A549 (cell line): Measurements from ENCODE around the gene KCNN4. TPM values are rescaled to one million over a fixed set of nuclear protein-coding genes. Genes with fewer than 3 reads are reported as not detected.
"Not testable (repeated sequence)": the region's sequence is repeated elsewhere in the genome, so short reads cannot be mapped to it uniquely, and the experiment has no call there.

Source experiments
- ATAC-seq, 2 experiments: fragments of 200-7000 bp in 1 of 2; fragments of >200 bp in 1 of 2; cut with Nextera tagmentation in 1 of 2; cut with Tn5 transposase in 1 of 2; 3 replicates each; pipeline versions ENCODE4 v1.8.0 to v1.9.1; 2018 to 2020; ENCODE audit warnings: mild to moderate bottlenecking in 1 of 2, moderate library complexity in 1 of 2
- CTCF ChIA-PET: fragments of 300-600 bp; sonication (Branson Sonifier 250); formaldehyde crosslinking; extraction: SDS; loops from one replicate; lab custom pipeline; 2021; ENCODE audit warnings: antibody characterized with exemption, inconsistent platforms; lab: Yijun Ruan, JAX
- POLR2A ChIA-PET: fragments of 350-600 bp; formaldehyde crosslinking; extraction: SDS; loops from one replicate; lab custom pipeline; 2021; ENCODE audit warnings: antibody characterized with exemption, inconsistent platforms; lab: Yijun Ruan, JAX
- DNase-seq, 2 experiments: peaks; one replicate each; pipeline versions ENCODE4 v3.0.0 to v3.0.0-alpha.2; 2011 to 2016; ENCODE audit warnings: low read depth in 1 of 2, low spot score in 1 of 2
- FAIRE-seq: peaks from 2 replicates; lab custom pipeline; 2011; peaks lifted over from hg19 to GRCh38; lab: Jason Lieb, UNC
- H3K27ac ChIP-seq, 2 experiments: fragments of >200 bp; sonication (Bioruptor Twin); formaldehyde crosslinking; 3 replicates each; pipeline ENCODE4 v1.5.1; 2016 to 2017
- H3K4me1 ChIP-seq: fragments of >200 bp; sonication (Bioruptor Twin); formaldehyde crosslinking; 3 replicates; pipeline ENCODE4 v1.6.1; 2016
- H3K4me2 ChIP-seq: fragments of >200 bp; sonication (Bioruptor Twin); formaldehyde crosslinking; 3 replicates; pipeline ENCODE4 v1.6.1; 2016
- H3K4me3 ChIP-seq: fragments of >200 bp; sonication (Bioruptor Twin); formaldehyde crosslinking; 3 replicates; pipeline ENCODE4 v1.5.1; 2016
- H3K9me3 ChIP-seq: fragments of >200 bp; sonication (Bioruptor Twin); formaldehyde crosslinking; 3 replicates; pipeline ENCODE4 v1.6.1; 2016
- BHLHE40 ChIP-seq: IDR thresholded peaks from 2 replicates; pipeline ENCODE4 v1.6.1; 2012; ENCODE audit warnings: low read depth, low read length, inconsistent platforms
- CBX8 ChIP-seq: fragments of 200-600 bp; sonication (generic); IDR thresholded peaks from 2 replicates; pipeline ENCODE4 v1.6.1; 2016
- CEBPB ChIP-seq, 2 experiments: fragments of >200 bp in 1 of 2; sonication (Bioruptor Twin) in 1 of 2; formaldehyde crosslinking in 1 of 2; IDR thresholded peaks; 2 replicates each; pipeline ENCODE4 v1.6.1; 2012 to 2016
- CHD2 ChIP-seq: fragments of 150-350 bp; IDR thresholded peaks from 2 replicates; pipeline ENCODE4 v1.6.1; 2014; ENCODE audit warnings: low read length; ENCODE audit not compliant: partially characterized antibody
- CHD4 ChIP-seq: fragments of 200-600 bp; sonication (generic); IDR thresholded peaks from 2 replicates; pipeline ENCODE4 v1.6.1; 2016; ENCODE audit warnings: antibody characterized with exemption, mild to moderate bottlenecking, borderline replicate concordance
- FOSB ChIP-seq: fragments of 250-450 bp; sonication (Bioruptor Pico); IDR thresholded peaks from 2 replicates; pipeline ENCODE4 v1.5.0; 2020; ENCODE audit warnings: mild to moderate bottlenecking, moderate library complexity
- FOSL2 ChIP-seq, 2 experiments: fragments of 450-650 bp in 1 of 2; fragments of >200 bp in 1 of 2; sonication (Bioruptor Twin) in 1 of 2; formaldehyde crosslinking; IDR thresholded peaks; 2 replicates each; pipeline versions ENCODE4 v1.5.0 to v1.6.1; 2016 to 2020; ENCODE audit warnings: mild to moderate bottlenecking in 1 of 2, moderate library complexity in 1 of 2
- GATA3 ChIP-seq: IDR thresholded peaks from 2 replicates; pipeline ENCODE4 v1.6.1; 2012; ENCODE audit warnings: borderline replicate concordance
- HOXB13 ChIP-seq: fragments of 250-450 bp; sonication (Bioruptor Pico); IDR thresholded peaks from 2 replicates; pipeline ENCODE4 v1.5.0; 2020; ENCODE audit warnings: low read depth, mild to moderate bottlenecking, moderate library complexity
- KDM1A ChIP-seq: fragments of 200-600 bp; sonication (generic); IDR thresholded peaks from 2 replicates; pipeline ENCODE4 v1.6.1; 2016; ENCODE audit warnings: low read depth, mild to moderate bottlenecking
- KDM5A ChIP-seq: fragments of 200-600 bp; sonication (generic); IDR thresholded peaks from 2 replicates; pipeline ENCODE4 v1.6.1; 2016; ENCODE audit warnings: antibody characterized with exemption, mild to moderate bottlenecking
- MAZ ChIP-seq: fragments of 150-350 bp; IDR thresholded peaks from 2 replicates; pipeline ENCODE4 v1.6.1; 2014; ENCODE audit warnings: antibody characterized with exemption, low read depth, low read length, borderline replicate concordance
- NPAS2 ChIP-seq: fragments of 250-450 bp; sonication (Bioruptor Pico); IDR thresholded peaks from 2 replicates; pipeline ENCODE4 v1.8.0; 2022; ENCODE audit warnings: mild to moderate bottlenecking, moderate library complexity, borderline replicate concordance
- NR3C1 ChIP-seq: fragments of >200 bp; sonication (Bioruptor Twin); formaldehyde crosslinking; IDR thresholded peaks from 3 replicates; pipeline ENCODE4 v1.6.1; 2017
- PHF8 ChIP-seq: fragments of 200-600 bp; sonication (generic); IDR thresholded peaks from 2 replicates; pipeline ENCODE4 v1.6.1; 2016; ENCODE audit warnings: low read depth, mild to moderate bottlenecking, antibody characterized with exemption, moderate library complexity, borderline replicate concordance
- POLR2AphosphoS2 ChIP-seq: conservative IDR thresholded peaks from 2 replicates; pipeline ENCODE4 v1.6.1; 2012; ENCODE audit warnings: low read length, improper control_type of control experiment, inconsistent platforms
- RAD21 ChIP-seq, 2 experiments: fragments of >200 bp in 1 of 2; sonication (Bioruptor Twin) in 1 of 2; formaldehyde crosslinking in 1 of 2; IDR thresholded peaks in 1 of 2; conservative IDR thresholded peaks in 1 of 2; 2 replicates in 1 of 2; 3 replicates in 1 of 2; pipeline ENCODE4 v1.6.1; 2012 to 2018; ENCODE audit warnings: inconsistent platforms in 1 of 2
- RARB ChIP-seq: fragments of 250-450 bp; sonication (Bioruptor Pico); IDR thresholded peaks from 2 replicates; pipeline ENCODE4 v1.8.0; 2021; ENCODE audit warnings: mild to moderate bottlenecking, moderate library complexity
- RCOR1 ChIP-seq: fragments of 150-350 bp; IDR thresholded peaks from 2 replicates; pipeline ENCODE4 v1.6.1; 2014; ENCODE audit warnings: antibody characterized with exemption, low read length, low read depth
- SMC3 ChIP-seq: fragments of >200 bp; sonication (Bioruptor Twin); formaldehyde crosslinking; IDR thresholded peaks from 3 replicates; pipeline ENCODE4 v1.6.1; 2018; ENCODE audit warnings: inconsistent platforms
- TFCP2L1 ChIP-seq: fragments of 250-450 bp; sonication (Bioruptor Pico); IDR thresholded peaks from 2 replicates; pipeline ENCODE4 v1.5.0; 2021; ENCODE audit warnings: mild to moderate bottlenecking
- TP53 ChIP-seq: fragments of 250-450 bp; sonication (Bioruptor Pico); IDR thresholded peaks from 2 replicates; pipeline ENCODE4 v1.5.0; 2021; ENCODE audit warnings: mild to moderate bottlenecking, moderate library complexity
- ZC3H11A ChIP-seq: fragments of 450-650 bp; IDR thresholded peaks from 2 replicates; pipeline ENCODE4 v1.6.1; 2014; ENCODE audit warnings: antibody characterized with exemption, mild to moderate bottlenecking
- ZNF302 ChIP-seq: fragments of 250-450 bp; sonication (Bioruptor Pico); IDR thresholded peaks from 2 replicates; pipeline ENCODE4 v1.9.0; 2021; ENCODE audit warnings: inconsistent platforms, mild to moderate bottlenecking, moderate library complexity
- ZSCAN20 ChIP-seq: fragments of 250-450 bp; sonication (Bioruptor Pico); IDR thresholded peaks from 2 replicates; pipeline ENCODE4 v1.8.0; 2022; ENCODE audit warnings: mild to moderate bottlenecking, moderate library complexity
- WGBS: methylation state at CpG from one replicate; pipeline ENCODE4 v1.1.6; 2017; ENCODE audit errors: missing lambda C conversion rate; 5-methylcytosine and 5-hydroxymethylcytosine counted together
- polyA plus RNA-seq, 4 experiments: library from polyadenylated mRNA; depleted of rRNA in 3 of 4; stranded (reverse); fragments of >200 nt; fragmentation: RNase III in 1 of 4; extraction: RNeasy Plus Mini Kit Qiagen cat#74134 plus additional on column Dnase treatment in 1 of 4; gene quantifications; 2 replicates in 3 of 4; 3 replicates in 1 of 4; pipeline ENCODE4 v1.2.3, GENCODE V29; 2011 to 2017
- TF ChIP-seq, protein P1 (sequence below): fragments of 250-450 bp; sonication (Bioruptor Pico); IDR thresholded peaks from 2 replicates; pipeline ENCODE4 v1.5.0; 2021; ENCODE audit warnings: mild to moderate bottlenecking, moderate library complexity, borderline replicate concordance
- TF ChIP-seq, protein P2 (sequence below): IDR thresholded peaks from 2 replicates; pipeline ENCODE4 v1.6.1; 2012
- TF ChIP-seq, protein P3 (sequence below): fragments of >200 bp; sonication (Bioruptor Twin); formaldehyde crosslinking; IDR thresholded peaks from 2 replicates; pipeline ENCODE4 v1.6.1; 2016

KCNN4 gene
- polyA plus RNA-seq, 2 of the 4 experiments (the other 2 are of a cell fraction): 15.7 to 21.0 TPM

DNA sequence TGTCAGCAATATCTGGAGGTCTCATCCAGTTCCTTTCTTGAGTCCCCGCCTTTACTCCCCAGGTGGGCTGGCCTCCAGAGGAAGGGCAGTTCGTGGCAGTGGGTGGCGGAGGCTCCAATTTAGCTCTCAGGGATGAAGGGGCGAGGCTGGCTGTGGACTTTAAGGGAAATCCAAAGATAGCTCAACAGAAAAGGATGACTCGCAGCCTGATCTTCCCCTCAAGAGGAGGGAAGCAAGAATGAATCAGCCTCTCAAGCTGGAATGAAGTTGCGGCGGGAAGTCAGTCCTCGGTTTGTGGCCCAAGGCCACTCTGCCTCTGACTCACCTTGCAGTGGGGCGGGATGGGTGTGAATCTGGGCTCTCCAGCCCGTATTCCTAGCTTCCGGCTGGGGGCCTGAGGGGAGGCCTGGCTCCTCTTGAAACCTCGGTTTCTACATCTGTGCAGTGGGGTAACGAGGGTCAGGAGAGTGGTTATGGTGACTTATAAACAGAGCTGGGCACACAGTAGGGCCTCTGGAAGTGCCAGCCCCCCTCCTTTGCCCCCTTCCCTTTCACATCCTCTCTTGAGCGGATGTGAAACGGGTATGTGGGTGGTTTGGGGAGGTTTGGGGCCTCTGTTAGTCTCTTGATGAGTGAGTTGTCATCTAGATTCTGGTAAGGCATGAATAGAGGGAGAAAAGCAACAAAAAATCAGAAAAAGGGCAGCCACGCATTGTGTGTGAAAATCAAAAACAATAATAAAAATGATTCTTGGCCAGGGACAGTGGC, 15.5 kb downstream of the KCNN4 start (continued):
- TF ChIP-seq NR3C1 (no peak), TP53 (CRISPR knock-in tag) (no peak), NPAS2 (CRISPR knock-in tag) (no peak), RAD21 (conservative IDR thresholded peaks at IDR 0.05 in 1 of 2, IDR thresholded peaks at IDR 0.05 in 1 of 2) (peak; percentile 7 to 24; a peak in 2 of 5 replicates), ZC3H11A (no peak), FOSL2 (IDR thresholded peaks at IDR 0.05) (peak; percentile 90), FOSL2 (CRISPR knock-in tag; IDR thresholded peaks at IDR 0.05) (peak; percentile 98), POLR2AphosphoS2 (no peak), TFCP2L1 (CRISPR knock-in tag) (no peak), KDM1A (peak; percentile 62; the same call in 1 of the 2 replicates), ZSCAN20 (no peak), ZNF302 (CRISPR knock-in tag) (no peak), CHD2 (no peak), CBX8 (no peak), SMC3 (no peak; the same call in 2 of the 3 replicates), FOSB (CRISPR knock-in tag) (no peak), CEBPB (IDR thresholded peaks at IDR 0.05) (peak in 1 of 2 experiments; percentile 40; a peak in 1 of 4 replicates), KDM5A (no peak), RCOR1 (no peak), BHLHE40 (no peak), HOXB13 (CRISPR knock-in tag) (no peak), MAZ (no peak), CHD4 (no peak), RARB (CRISPR knock-in tag) (no peak), PHF8 (no peak), GATA3 (peak; percentile 60; the same call in 1 of the 2 replicates)
- TF ChIP-seq, protein P1, sequence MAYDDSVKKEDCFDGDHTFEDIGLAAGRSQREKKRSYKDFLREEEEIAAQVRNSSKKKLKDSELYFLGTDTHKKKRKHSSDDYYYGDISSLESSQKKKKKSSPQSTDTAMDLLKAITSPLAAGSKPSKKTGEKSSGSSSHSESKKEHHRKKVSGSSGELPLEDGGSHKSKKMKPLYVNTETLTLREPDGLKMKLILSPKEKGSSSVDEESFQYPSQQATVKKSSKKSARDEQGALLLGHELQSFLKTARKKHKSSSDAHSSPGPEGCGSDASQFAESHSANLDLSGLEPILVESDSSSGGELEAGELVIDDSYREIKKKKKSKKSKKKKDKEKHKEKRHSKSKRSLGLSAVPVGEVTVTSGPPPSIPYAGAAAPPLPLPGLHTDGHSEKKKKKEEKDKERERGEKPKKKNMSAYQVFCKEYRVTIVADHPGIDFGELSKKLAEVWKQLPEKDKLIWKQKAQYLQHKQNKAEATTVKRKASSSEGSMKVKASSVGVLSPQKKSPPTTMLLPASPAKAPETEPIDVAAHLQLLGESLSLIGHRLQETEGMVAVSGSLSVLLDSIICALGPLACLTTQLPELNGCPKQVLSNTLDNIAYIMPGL (CRISPR knock-in tag): no peak
- TF ChIP-seq, protein P2, sequence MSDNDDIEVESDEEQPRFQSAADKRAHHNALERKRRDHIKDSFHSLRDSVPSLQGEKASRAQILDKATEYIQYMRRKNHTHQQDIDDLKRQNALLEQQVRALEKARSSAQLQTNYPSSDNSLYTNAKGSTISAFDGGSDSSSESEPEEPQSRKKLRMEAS: peak; percentile 92
- TF ChIP-seq, protein P3, sequence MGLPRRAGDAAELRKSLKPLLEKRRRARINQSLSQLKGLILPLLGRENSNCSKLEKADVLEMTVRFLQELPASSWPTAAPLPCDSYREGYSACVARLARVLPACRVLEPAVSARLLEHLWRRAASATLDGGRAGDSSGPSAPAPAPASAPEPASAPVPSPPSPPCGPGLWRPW: no peak
- TF ChIP-seq, all 56 proteins: peak for 11

DNA sequence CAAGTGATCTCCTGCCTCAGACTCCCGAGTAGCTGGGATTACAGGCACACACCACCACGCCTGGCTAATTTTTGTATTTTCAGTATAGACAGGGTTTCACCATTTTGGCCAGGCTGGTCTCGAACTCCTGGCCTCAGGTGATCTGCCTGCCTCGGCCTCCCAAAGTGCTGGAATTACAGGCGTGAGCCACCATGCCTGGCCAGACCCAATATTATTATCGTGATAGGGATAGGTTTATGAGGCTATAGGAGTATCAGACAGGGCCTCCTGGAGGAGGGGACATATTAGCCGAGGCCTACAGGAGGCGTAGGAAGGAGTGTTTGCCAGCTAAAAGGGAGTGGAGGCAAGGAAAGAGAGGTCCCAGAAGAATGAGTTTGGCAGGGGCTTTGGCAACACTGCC, 16.1 kb downstream of the KCNN4 start:
- peak; percentile 36 to 60 for ATAC-seq
- peak overlapping the region; percentile 73 for H3K4me2 ChIP-seq
- 0 out of 3 replicates have a peak overlapping the region, but pooled peaks have one; percentile 2 for H3K4me3 ChIP-seq
- POLR2A ChIA-PET: interaction anchor here (0.6 to 1.7 kb wide), 13 partner anchors 8 to 96 kb away, joined by 3 to 46 read pairs (median 6); partner anchors contain the start of genes KCNN4, PLAUR and SMG9
- peak overlapping the region; percentile 90 to 92 for H3K27ac ChIP-seq
- WGBS: 59% methylated on average over 8 of the region's 8 CpGs
- CTCF ChIA-PET: interaction anchor here (0.8 to 22.3 kb wide), 8 partner anchors 10 to 245 kb away, joined by 3 to 565 read pairs (median 20); partner anchors contain the start of genes KCNN4, PLAUR, SMG9 and ZNF575
- not testable (repeated sequence) for DNase-seq, H3K9me3 ChIP-seq, FAIRE-seq
- H3K4me1 ChIP-seq: peaks cover 42% of the 10 kb centered on the region
